ENCODE data around the gene GCC2.
A peak's percentile ranks its signal among the peaks of the same experiment; 100 is the strongest.

Gene GCC2

DNA sequence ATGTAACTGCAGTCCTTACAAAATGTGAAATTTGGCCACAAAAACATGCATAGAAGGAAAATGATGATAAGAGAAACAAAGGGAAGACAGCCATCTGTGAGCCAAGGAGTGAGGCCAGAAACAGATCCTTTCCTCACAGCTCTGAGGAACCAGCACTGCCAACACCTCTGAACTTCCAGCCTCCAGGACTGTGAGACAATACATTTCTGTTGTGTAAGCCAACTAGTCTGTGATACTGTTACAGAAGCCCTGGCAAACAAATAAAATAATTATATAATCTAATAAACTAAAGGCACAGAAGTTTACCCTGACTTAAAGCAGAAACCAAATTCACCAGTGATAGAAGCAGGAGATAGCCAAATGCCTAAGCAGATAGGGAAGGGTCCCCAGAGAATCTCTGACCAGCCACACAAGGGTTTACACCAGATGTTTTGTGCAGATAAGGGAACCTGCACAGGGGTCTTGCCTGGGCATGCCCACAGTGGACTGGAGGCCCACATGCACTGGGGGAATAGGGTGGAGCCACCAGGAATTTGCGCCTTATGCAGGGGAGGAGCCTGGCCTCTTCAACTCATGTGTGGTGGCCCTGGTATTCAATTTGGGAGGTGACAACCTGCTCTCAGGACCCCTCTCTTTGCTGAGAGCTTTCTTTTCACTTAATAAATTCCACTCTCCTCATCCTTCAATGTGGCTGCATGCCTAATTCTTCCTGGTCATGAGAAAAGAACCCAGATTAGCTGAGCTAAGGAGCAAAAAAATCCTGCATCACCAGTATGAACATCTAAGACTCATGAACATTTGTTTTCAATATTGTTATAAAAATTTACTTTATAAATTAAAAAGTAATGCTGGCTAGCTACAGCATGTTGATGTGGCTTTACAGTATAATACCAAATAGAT, 3.8 kb upstream of the GCC2 start:
- H4K20me1 ChIP-seq (ENCODE audit: low read depth, low read length), result no peaks in the 10 kb centered on the region
- peaks cover 9% of the 10 kb centered on the region; the same call in 1 of the 2 replicates for H3K79me2 ChIP-seq (ENCODE audit: insufficient read depth, low read length)
- H3K9me3 ChIP-seq (ENCODE audit: insufficient read depth, low read length), result no peaks in the 10 kb centered on the region
- H3K9ac ChIP-seq (ENCODE audit: low read length), result no peak overlapping the region
- no peak overlapping the region for H3K4me3 ChIP-seq (ENCODE audit: insufficient read depth, low read length, poor library complexity, severe bottlenecking)
- peaks cover 3% of the 10 kb centered on the region; the same call in 1 of the 2 replicates for H3F3A ChIP-seq (ENCODE audit: insufficient read depth)
- no peaks in the 10 kb centered on the region for H3K36me3 ChIP-seq (ENCODE audit: low read length)
- no peaks in the 10 kb centered on the region for H3K9me2 ChIP-seq (replicated peaks; ENCODE audit: insufficient read depth, low read length)
- H3K27me3 ChIP-seq (ENCODE audit: low read length), result no peaks in the 10 kb centered on the region
- no peak overlapping the region for H2AFZ ChIP-seq (ENCODE audit: low read depth, low read length, severe bottlenecking)
- TF ChIP-seq, protein P1, sequence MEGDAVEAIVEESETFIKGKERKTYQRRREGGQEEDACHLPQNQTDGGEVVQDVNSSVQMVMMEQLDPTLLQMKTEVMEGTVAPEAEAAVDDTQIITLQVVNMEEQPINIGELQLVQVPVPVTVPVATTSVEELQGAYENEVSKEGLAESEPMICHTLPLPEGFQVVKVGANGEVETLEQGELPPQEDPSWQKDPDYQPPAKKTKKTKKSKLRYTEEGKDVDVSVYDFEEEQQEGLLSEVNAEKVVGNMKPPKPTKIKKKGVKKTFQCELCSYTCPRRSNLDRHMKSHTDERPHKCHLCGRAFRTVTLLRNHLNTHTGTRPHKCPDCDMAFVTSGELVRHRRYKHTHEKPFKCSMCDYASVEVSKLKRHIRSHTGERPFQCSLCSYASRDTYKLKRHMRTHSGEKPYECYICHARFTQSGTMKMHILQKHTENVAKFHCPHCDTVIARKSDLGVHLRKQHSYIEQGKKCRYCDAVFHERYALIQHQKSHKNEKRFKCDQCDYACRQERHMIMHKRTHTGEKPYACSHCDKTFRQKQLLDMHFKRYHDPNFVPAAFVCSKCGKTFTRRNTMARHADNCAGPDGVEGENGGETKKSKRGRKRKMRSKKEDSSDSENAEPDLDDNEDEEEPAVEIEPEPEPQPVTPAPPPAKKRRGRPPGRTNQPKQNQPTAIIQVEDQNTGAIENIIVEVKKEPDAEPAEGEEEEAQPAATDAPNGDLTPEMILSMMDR (IDR thresholded peaks at IDR 0.05; ENCODE audit: insufficient read depth, low read length, poor library complexity, severe bottlenecking), result no peak
- no peak for TF ChIP-seq EZH2phosphoT487 (conservative IDR thresholded peaks at IDR 0.05; ENCODE audit: low read length)
- H3K27ac ChIP-seq (ENCODE audit: low read depth, low read length), result no peak overlapping the region
- H3K4me2 ChIP-seq (ENCODE audit: low read depth, low read length, poor library complexity, severe bottlenecking), result no peak overlapping the region

DNA sequence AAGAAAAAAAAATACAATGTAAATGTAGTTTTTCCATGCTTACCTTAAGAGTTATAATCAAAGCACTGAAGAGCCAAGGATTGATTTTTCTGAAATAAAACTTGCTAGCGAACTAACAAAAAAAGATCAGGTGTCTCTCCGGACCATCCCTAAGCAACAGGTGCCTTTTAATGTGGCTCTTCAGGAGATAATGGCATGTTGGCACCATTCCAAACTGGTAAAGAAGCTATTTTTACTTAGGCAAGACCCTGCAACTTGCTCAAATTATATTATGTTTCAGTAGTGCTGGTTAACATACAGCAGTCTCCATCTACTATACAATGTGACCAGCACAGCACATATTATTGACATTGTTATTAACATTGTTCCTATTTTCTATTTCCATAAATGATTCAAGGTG, 2.3 kb upstream of the GCC2 start:
- Histone ChIP-seq H3K9me3 (ENCODE audit: insufficient read depth, low read length) (no peaks in the 10 kb centered on the region), H3K9me2 (replicated peaks; ENCODE audit: insufficient read depth, low read length) (no peaks in the 10 kb centered on the region), H3K9ac (ENCODE audit: low read length) (no peak overlapping the region), H3K27me3 (ENCODE audit: low read length) (no peaks in the 10 kb centered on the region), H4K20me1 (ENCODE audit: low read depth, low read length) (no peaks in the 10 kb centered on the region), H3F3A (ENCODE audit: insufficient read depth) (peaks cover 3% of the 10 kb centered on the region; the same call in 1 of the 2 replicates), H3K79me2 (ENCODE audit: insufficient read depth, low read length) (peaks cover 11% of the 10 kb centered on the region; the same call in 1 of the 2 replicates), H2AFZ (ENCODE audit: low read depth, low read length, severe bottlenecking) (no peak overlapping the region), H3K36me3 (ENCODE audit: low read length) (peaks cover 3% of the 10 kb centered on the region; the same call in 1 of the 2 replicates), H3K4me2 (ENCODE audit: low read depth, low read length, poor library complexity, severe bottlenecking) (no peak overlapping the region), H3K4me3 (ENCODE audit: insufficient read depth, low read length, poor library complexity, severe bottlenecking) (no peak overlapping the region), H3K27ac (ENCODE audit: low read depth, low read length) (no peak overlapping the region)
- TF ChIP-seq EZH2phosphoT487 (conservative IDR thresholded peaks at IDR 0.05; ENCODE audit: low read length), result no peak
- TF ChIP-seq, protein P1 (IDR thresholded peaks at IDR 0.05; ENCODE audit: insufficient read depth, low read length, poor library complexity, severe bottlenecking), result no peak

DNA sequence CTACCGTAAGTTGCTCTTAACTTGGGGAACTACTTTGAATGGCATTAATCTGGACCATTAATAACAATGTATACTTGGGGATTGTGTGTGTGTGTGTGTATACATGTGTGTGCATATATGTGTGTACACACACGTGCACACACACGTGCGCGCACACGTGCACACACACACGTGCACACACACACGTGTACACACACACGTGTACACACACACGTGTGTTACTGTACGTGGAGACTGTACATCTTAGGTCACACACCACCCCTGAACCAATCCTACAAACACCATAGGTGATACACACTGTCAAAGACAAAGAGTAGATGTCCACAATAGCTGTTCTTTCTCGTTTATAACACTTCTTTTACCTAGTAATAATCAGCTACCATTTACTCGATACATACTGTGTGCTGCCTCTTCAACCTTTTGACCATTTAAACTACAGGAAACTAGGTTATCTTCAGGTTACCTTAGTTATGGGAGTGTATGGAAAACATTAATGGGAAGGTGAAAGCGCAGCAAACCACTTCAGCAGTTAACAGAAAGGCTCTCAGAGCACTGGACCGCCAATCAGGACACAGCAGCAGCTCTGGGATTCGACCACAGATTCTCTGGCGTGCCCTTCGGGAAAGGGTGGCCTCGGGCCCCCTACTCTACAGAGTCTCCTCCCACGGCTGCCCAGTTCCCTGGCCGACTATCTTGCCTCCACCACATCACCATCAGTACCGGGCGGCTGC, 894 bp upstream of the GCC2 start:
- TF ChIP-seq, protein P1 (IDR thresholded peaks at IDR 0.05; ENCODE audit: insufficient read depth, low read length, poor library complexity, severe bottlenecking), result no peak
- TF ChIP-seq EZH2phosphoT487 (conservative IDR thresholded peaks at IDR 0.05; ENCODE audit: low read length), result no peak
- Histone ChIP-seq H3K79me2 (ENCODE audit: insufficient read depth, low read length) (peaks cover 11% of the 10 kb centered on the region; the same call in 1 of the 2 replicates), H3K27me3 (ENCODE audit: low read length) (no peaks in the 10 kb centered on the region), H3F3A (ENCODE audit: insufficient read depth) (peaks cover 3% of the 10 kb centered on the region; the same call in 1 of the 2 replicates), H3K9me2 (replicated peaks; ENCODE audit: insufficient read depth, low read length) (no peaks in the 10 kb centered on the region), H4K20me1 (ENCODE audit: low read depth, low read length) (no peaks in the 10 kb centered on the region), H3K4me2 (ENCODE audit: low read depth, low read length, poor library complexity, severe bottlenecking) (peak overlapping the region; percentile 78), H3K9ac (ENCODE audit: low read length) (peak overlapping the region; percentile 67), H3K36me3 (ENCODE audit: low read length) (peaks cover 3% of the 10 kb centered on the region), H3K9me3 (ENCODE audit: insufficient read depth, low read length) (no peaks in the 10 kb centered on the region), H2AFZ (ENCODE audit: low read depth, low read length, severe bottlenecking) (peak overlapping the region; percentile 80), H3K27ac (ENCODE audit: low read depth, low read length) (no peak overlapping the region), H3K4me3 (ENCODE audit: insufficient read depth, low read length, poor library complexity, severe bottlenecking) (peak overlapping the region; percentile 85)

Measured in SU-DHL-6 (cell line).